Activated CD4-positive, alpha-beta T cell treated with anti-CD3 and anti-CD28 coated beads for 1 hour (primary cell): ENCODE data around the gene ZFPM1.
"Not testable (repeated sequence)": the region's sequence is repeated elsewhere in the genome, so short reads cannot be mapped to it uniquely, and the experiment has no call there.

Source experiments
- DNase-seq: peaks from one replicate; pipeline ENCODE4 v3.0.0-alpha.2; 2020

The ZFPM1 gene

DNA sequence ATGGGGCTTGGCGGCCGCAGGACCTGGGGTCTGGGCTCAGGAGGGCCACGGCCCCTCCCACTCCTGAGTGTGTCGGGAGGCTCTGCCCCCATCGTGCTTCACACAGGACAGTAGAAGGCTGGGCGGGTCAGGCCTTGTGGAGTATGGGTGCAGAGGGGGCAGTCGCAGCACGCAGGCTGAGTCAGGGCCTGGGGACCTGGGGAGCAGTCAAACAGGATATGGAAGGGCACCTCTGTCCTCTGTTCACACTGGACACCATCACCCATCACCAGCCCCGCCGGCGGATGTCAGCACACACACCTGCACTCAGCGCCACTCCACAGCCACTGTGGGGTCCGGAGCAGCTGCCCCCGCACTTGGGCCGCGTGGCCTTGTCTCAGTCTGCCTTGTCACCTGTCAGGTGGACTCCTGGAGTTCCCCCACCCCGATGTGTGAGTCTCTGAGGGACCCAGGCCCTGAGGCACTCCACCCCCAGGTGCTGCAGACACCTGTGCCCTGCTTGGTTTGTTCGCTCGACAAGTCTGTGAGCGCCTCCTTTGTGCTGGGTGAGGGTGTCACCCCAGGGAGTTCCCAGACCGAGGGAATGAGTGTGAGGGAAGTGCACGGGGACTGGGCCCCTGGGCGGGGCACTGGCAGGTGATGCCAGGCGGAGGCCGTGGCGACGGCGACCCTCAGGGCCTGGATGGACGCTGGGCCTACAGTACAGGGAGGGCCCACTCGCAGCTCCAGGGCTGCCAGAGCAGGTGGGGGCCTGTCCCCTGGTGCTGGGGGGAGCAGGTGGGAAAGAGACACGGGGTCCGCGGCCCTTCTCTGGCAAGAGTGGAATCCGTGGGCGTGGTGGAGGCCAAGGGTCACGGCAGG, 31.7 kb downstream of the ZFPM1 start:
- DNase-seq, result no peak

DNA sequence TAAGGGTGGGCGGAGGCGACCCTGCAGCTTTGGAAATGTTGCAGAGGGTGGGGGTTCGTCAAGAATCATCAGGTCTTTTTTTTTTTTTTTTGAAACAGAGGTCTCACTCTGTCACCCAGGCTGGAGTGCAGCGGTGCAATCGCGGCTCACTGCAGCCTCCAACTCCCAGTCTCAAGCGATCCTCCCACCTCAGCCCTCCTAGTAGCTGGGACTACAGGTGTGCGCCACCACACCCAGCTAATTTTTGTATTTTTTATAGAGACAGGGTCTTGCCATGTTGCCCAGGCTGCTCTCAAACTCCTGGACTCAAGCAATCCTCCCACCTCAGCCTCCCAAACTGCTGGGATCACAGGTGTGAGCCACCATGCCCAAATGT, 32.3 kb downstream of the ZFPM1 start:
- not testable (repeated sequence) for DNase-seq

DNA sequence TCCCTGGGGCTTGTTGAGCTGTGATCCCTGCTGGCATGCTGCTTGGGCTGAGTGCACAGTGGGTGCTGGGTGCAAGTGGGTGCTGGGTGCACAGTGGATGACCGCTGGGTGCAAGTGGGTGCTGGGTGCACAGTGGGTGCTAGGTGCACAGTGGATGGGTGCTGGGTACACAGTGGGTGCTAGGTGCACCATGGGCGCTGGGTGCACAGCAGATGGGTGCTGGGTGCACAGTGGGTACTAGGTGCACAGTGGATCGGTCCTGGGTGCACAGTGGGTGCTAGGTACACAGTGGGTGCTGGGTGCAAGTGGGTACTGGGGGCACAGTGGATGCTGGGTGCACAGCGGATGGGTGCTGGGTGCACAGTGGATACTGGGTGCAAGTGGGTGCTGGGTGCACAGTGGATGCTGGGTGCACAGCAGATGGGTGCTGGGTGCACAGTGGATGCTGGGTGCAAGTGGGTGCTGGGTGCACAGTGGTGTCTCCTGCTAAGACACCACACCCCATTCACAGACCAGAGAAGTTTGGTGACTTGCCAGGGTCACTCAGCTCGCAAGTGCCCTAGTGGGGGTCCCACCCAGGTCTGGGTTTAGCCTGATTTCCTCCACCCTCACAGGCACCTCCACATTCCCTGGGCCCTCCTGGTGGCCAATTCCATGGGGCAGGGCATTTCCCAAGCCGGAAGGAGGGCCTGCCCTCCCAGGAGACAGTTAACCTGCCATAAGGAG, 33.5 kb downstream of the ZFPM1 start:
- DNase-seq, result no peak

DNA sequence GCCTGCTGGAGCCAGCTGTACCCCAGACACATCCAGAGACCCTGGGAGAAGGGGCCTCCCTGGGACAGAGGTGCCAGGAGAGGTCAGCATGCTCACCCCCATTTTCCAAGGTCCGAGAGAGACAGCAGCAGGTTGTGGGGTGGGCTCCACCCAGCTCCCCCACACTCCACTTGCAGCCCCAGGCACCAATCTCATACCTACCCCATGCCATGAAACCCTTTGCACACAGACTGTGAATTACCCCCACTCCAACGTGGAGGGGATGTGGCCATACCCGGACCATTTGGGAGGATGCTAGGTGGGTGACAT, 34.0 kb downstream of the ZFPM1 start:
- DNase-seq, result no peak

DNA sequence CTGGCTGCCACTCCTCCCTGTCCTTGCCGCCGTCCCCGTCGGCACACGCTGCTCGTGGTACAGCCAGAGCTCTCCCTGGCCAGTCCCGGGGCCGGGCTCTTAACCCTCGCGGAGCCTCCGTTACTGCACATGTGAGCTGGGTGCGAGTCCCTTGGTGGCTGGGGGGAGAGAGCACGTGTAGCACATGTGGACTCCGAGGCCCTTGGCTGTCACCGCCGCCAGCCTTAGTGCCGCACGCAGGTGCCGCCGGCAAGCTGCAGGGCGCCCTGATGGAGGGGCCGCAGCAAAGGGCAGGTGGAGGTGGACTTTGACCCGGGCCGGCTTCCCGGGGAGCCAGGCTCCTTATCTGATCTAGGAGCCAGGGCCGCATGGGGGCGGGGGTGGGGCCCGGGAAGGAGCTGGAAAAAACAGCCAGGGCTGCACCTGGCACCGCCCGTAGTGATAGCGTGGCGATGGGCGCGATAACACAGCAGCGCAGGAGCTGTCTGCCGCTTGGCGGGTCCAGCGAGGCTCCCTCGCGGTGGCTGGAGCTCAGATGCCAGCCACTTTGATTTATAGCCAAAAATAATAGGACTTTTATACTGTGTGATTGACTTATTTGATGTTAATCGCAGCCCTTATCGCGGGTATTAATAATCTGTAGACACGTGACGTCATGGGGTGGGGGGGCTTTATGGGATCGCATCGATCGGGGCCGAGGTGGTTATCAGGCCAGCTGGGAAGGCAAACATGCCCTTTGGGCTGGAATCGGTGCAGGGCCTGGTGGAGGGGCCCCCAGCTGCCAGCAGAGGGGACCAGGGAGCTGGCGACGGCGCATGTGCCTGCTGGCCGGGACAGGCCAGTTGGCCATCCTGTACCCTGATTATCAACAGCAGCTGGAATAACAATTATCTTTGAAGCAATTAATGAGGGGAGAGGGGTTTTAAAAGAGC, 35.1 kb downstream of the ZFPM1 start:
- no peak for DNase-seq

DNA sequence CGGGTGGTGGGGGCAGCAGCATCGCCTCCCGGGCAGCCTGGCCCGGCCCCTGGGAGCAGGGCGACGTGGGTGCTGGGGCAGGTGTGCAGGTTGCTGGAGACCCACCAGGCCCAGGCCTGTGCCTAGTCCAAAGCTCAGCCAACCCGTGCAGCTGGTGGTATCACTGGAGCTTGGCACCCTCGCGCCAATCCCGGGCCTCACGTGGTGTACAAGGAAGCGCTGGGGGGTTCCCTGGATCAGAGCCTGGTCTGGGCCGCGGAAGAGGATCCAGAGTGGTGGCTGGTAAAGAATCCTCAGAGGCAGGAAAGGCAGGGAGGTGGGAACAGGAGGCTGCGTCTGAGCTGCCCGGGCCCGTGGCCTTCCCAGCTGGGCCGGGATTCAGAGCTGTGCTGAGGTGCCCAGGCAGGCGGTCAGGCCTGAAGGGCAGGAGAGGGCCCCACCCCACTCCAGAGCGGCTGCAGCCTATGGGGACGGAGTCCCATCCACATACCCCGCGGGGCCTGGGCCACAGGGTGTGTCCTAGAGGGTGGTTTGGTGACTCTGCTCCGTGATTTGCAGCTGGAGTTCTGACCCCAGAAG, 36.2 kb downstream of the ZFPM1 start:
- DNase-seq, result no peak

DNA sequence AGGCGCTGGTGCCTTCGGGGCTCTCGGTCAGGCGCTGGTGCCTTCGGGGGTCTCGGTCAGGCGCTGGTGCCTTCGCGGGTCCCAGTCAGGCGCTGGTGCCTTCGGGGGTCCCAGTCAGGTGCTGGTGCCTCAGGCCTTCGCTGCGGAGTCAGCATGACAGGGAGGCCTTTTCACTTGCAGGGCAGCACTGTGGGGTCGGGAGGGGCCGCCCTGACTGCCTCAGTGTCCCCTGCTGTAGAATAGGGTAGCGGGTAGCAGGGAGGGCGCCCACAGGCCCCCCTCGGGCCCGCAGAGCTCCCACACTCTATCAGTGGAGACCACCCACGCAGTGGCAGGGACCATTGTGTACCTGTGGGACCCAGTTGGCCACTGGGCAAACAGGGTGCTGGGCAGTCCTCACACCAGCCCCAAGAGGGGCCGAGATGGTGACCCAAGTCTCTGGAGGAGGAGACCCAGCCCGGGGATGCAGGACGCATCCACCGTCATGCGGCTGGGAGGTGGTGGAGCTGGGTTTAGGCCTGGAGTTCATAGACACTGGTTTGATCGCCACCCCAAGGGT, 38.0 kb downstream of the ZFPM1 start:
- DNase-seq, result no peak

DNA sequence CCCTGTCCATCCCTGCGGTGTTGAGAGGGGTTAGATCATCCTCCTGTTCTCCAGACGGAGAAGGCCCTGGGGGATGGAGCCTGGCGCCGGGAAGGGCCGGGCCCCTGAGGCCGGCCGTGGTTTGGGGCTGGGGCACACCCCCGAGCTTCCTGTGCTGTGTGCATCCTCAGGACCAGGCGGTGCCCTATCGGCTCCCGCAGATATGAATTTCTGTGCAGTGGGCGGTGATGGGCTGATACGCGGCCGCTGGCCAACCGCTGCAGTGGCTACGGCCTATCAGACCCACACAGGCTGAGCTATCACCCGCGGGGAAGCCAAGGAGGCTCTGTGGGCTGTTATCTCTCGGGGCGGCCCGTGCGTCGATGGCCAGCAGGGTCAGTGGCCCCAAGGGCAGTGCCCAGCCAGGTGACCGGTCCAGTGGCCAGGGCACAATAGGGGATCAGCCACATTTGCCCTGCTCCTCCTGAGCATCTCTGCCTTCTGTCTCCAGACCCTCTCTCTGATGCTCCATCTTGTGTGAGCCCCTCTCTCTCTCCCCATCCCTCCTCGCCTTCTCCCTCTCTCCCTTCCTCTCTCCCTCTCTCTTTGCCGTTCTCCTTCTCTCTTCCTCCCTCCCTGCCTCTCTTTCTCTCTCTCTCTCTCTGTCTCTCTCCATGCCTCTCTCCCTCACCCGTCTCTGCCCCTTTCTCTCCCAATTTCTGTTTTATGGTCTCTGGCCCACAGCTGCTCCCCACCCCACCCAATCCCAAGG, 38.7 kb downstream of the ZFPM1 start:
- DNase-seq, result no peak

DNA sequence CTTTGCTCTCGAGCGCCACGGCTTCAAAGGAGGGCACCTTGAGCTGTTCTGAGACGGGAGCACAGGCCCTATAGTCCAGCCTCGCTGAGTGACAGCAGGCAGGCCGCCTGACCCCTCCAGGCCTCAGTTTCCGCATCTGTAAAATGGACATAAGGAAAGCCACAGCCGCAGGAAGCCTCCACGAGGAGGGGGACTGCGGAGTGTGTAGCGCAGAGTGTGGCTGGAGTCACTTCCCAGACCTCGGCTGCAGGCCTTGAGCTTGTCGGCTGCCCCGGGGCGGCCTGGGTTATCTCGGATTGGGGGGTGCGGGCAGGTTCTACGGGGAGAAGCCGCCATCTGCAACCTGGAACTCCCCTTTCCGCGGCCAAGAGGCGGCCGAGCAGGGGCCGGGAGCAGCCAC, 40.8 kb downstream of the ZFPM1 start:
- no peak for DNase-seq

DNA sequence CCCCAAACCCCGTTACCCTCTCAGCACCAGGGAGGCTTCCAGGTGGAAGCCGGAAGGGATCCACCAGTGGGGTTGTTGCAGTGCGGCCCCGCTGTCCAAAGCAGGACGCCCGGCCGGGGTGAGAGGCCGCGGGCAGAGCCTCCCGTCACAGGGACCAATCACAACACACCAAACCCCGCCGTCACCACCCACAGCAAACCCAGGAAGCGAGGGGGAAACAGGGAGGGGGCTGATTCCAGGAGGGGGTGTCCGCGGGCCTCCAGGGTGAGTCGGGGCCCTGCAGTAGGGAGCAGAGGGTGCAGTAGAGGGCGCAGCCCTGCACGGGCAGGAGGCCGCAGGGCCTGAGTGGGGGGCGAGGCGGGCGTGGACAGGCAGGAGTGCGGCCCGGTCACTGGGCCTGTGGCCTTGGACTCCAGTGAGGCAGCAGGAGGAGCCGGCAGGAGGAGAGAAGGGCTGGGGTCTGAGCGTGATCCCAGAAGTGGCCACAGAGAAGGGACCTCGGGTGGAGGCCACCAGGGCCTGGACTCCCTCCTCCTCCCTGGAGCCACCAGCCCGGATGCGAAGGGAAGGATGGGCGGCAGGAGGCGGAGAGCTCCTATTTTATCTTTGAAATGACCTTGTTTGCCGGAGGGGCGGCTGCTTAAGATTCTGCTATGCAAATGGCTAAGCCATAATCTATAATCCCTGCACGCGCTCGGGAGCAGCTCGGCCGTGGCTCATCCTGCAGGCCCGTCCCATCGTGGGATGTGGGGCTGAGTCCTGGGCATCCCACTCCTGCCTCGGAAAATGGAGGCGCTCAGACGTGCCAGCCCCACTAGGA, 41.5 kb downstream of the ZFPM1 start:
- DNase-seq, result no peak

DNA sequence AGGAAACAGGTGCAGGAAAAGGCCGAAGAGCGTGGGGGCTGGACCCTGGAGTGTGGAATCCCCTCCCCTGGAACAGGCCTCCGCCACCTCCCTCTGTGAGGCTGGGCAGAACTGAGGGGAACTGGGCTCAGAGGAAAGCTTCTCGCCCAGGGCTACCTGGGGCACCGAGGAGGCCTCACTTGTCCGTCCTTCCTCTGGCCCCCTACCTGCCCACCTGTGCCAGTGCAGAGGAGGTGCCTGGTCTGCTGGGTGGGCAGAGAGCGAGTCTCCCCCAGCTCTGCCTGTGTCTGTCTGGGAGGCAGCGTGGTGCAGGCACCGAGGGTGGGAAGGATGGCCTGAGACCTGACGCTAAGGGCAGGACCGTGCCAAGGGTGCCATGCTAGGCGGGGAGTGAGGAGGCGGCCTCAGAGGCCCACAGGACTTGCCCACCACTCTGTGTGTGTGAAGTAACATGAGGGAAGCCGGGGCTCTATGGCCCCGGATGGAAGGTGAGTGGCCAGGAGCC, 42.2 kb downstream of the ZFPM1 start:
- DNase-seq, result no peak

DNA sequence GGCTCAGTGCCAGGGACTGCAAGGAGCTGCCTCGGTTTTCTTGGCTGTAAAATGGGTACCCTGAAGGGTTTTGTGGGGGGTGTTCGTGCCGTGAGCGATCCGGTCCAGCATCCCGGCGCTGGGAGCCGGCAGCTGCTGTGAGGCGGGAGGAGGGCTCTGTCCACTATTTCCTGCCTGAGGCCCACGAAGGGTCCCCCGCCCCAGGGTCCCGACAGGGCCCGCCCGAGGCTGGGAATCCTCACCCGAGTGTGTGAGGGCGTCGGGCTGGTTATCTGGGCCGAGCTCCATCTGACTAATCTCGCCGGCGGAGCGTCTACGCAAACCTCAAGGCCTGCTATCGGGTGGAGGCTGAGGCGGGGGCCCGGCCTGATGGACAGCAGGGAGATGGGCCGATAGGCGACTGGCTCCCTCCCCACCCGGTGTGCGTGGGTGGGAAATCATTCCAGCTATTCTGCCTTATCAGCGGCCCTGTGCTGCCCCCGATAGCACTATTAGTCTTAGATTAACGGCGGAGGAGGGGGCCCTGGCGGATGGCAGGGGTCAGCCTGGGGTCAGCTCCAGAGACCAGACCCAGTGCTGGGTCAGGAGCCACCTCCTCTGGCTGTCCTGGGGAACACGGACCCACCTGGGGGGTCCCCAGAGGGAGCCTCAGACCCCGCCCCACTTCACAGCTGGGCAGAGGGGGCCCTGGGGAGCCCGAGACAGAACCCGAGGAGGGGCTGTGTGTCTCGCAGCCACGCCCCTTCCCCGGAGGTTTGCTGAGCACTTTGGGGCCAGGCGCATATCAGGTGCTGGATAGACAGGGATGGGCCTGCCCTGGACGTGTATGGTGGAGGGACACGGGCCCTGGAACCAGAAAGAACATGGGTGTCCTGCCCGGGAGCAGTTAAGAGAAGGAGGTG, 44.7 kb downstream of the ZFPM1 start:
- DNase-seq, result no peak

DNA sequence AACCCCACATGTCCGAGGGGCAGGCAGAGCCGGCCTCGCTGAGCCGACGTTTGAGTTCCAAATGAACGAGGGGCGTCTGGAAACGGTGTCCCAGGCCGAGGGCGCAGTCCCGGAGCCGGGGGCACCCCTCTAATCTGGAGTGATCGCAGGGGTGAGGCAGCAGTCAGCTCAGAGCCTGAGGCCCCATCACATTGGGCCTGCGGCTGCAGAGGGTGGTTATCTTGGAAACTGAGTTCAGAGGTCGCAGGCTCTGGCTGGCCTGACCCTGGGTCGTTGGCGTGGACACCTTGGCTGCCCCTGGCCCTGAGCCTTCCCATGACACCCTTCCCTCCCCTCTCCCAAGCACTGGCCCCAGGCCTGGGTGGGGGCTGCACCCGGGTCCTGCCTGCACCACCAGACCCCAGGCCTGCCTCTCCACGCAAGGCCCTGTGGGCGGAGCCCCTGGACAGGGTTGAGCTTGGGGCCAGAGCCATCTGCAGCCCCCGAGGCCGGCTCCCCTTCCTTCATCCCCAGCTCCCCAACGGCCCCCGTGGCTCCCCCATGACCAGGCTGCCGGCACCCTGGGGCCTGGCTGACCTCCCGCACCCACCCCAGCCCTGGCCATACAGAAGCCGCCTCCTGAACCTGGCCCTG, 45.6 kb downstream of the ZFPM1 start:
- no peak for DNase-seq

DNA sequence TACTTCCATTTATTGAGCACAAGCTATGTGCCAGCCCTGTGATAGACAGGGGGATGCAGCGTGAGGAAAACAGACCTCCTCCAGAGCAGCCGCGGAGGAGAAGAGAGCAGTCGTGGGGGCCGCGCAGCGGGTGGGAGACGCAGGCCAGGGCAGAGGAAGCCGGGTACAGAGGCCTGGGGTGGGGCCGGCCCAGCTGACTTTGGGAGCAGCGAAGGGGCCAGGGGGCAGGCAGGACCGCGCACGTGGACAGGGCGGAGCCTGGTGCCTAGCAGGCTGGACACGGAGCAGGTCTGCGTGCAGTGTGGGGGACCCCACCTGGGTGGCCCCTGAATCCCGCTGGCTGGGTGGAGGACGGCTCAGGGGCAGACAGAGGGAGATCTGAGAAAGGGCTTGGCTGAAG, 46.2 kb downstream of the ZFPM1 start:
- DNase-seq, result no peak

DNA sequence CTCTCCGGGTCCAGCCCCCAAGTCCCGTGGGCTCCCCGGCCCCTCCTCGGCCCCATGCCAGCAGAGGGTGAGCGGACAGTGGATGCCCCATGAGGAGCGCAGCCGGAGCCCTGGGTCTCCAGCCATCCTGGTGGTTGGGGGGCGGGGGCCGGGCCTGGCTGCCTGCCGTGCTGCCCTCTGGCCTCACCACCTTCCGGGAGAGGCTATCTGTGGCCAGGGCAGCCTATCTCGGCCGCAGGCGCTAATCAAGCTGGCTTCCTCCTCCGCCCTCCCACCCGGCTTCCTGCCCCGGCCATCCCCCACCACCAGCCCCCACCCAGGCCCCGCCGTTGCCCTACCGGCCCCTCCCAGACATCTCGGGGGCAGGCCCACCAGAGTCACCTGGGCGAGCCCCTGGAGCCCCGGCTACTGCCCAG, 46.8 kb downstream of the ZFPM1 start:
- DNase-seq, result no peak

DNA sequence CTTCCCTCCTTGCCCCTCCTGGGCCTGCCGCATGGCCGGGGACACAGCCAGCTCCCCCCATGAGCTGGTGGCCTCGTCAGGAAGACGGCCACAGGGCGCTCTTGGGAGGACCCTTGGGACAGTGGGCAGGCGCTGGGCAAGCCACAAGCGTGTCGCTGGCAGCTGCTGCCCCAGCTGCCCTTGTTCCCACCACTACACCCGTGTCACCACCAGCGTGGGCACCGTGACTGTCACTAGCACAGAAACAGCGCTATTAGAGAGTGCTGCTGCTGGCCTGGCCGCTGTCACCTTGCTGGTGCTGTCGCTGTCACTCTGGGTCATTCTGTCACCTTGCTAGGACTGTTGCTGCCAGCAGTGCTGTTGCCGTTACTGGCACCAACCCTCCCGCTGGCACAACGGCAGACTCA, 47.2 kb downstream of the ZFPM1 start:
- DNase-seq, result no peak

DNA sequence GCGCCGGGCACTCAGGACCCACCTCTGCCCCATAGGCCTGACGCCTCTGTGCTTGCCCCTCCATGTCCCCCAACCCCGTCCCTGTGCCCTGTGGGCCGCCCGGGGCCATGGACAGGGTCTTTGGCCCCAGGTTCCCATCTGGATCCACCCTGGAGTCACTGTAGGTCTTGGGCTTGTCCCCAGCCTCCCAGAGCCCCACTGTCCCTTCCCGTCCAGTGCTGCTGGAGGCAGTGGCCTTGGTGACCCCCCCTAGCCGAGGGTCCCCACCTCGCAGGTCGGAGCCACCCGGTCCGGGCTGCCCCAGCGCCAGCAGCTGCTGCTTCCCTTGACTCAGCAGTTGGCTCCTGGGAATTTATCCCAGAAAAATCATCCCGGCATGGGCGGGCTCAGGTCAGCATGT, 49.3 kb downstream of the ZFPM1 start:
- no peak for DNase-seq

DNA sequence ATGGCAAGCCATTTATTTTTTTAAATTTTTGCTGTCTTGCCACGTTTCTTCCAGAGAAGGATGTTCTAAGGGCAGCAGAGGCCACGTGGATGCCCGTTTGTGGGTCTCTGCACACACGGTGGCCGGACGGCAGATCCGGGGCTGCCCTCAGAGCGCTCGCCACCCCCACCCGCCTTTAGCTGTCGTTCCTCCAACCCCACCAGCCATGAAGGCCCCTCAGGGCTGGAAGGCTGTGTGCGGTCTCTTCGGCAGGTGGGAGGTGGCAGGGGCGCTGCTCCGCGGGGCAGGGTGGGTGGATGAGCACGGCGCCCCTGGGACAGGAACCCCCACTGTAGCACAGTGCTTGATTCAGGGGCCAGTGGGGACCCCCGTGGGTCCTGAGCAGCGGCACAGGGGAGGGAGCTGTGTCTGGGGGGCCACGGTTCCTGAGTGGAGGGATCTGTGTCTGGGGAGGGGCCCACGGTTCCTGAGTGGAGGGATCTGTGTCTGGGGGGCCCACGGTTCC, 49.7 kb downstream of the ZFPM1 start:
- no peak for DNase-seq

DNA sequence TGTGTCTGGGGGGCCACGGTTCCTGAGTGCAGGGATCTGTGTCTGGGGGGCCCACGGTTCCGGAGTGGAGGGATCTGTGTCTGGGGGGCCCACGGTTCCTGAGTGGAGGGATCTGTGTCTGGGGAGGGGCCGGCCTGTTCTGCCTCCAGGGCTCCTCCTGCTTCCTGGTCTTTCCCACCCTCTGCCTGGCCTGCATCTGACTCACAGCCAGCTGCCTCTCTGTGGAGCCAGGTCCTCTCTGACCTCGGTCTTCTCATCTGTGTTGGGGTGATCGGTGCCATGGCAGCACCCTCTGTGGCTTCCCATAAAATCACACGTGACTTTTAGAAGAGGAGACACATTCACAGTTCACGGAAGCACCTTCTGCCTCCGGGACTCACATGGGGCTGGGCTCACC, 50.3 kb downstream of the ZFPM1 start:
- DNase-seq, result no peak
